ENCODE results near the gene RNF5. TPM values are rescaled to one million over a fixed set of nuclear protein-coding genes. Genes with fewer than 3 reads are reported as not detected.

RNF5 gene
- total RNA-seq, 1 experiment from 2014 or later, result 45.9 TPM

- Histone ChIP-seq H3K4me1 (ENCODE audit: control insufficient read depth in 1 of 2, insufficient read depth in 2 of 2, low read length in 2 of 2) (peaks cover 12 to 25% of the 10 kb centered on the region in 2 experiments), H3K4me2 (ENCODE audit: low read length) (peak within 1 kb of the TSS; percentile 95), H3K9me2 (ENCODE audit: insufficient read depth) (no peaks in the 10 kb centered on the region), H3K9ac (ENCODE audit: low read length) (peak within 1 kb of the TSS; percentile 93), H3K79me2 (ENCODE audit: insufficient read depth, low read length) (peaks cover 16% of the 10 kb centered on the region), H3K4me3 (replicated peaks in 1 of 2; ENCODE audit: low read depth in 1 of 2, low read length in 2 of 2) (peak within 1 kb of the TSS; percentile 93 to 95), H3K27ac (ENCODE audit: low read depth, low read length) (peak within 1 kb of the TSS; percentile 98), H3K36me3 (ENCODE audit: control insufficient read depth in 1 of 2, insufficient read depth in 2 of 2, low read length in 2 of 2) (peaks cover 12 to 17% of the 10 kb centered on the region in 2 experiments; a peak in 3 of 4 replicates), H3K9me3 (ENCODE audit: control insufficient read depth in 1 of 2, insufficient read depth in 1 of 2, low read depth in 1 of 2, low read length in 2 of 2) (no peaks in the 10 kb centered on the region), H4K20me1 (ENCODE audit: insufficient read depth) (no peaks in the 10 kb centered on the region), H3K27me3 (ENCODE audit: insufficient read depth, low read length) (no peaks in the 10 kb centered on the region), H2AFZ (ENCODE audit: low read depth, low read length, poor library complexity, severe bottlenecking) (no peak within 1 kb of the TSS)
- TSS peak; percentile 77 for BruUV-seq (replicated peaks)
- ATAC-seq (peak; percentile 82), DNase-seq (ENCODE audit: low read depth, low spot score) (peak; percentile 90)
- ChIA-PET RAD21 (ENCODE audit: low non-redundant PET in 1 of 2, low total read pairs in 2 of 2, uncharacterized antibody in 2 of 2, unreplicated experiment in 2 of 2) (interaction anchor here in 1 of 2 experiments (0.7 kb wide), 1 partner anchor 42 kb away, joined by 4 read pairs; no protein-coding TSS in a partner anchor), CTCF (interaction anchor here (0.5 to 1.2 kb wide), 3 partner anchors 35 to 66 kb away, joined by 3 to 6 read pairs (median 6); no protein-coding TSS in a partner anchor), POLR2A (no interaction called here)
- intact Hi-C loops (cut with micrococcal nuclease), result loop anchor here (1.0 kb wide), 2 partner anchors 24 to 35 kb away; partner anchors contain the start of gene FKBPL
- TF ChIP-seq JUND (IDR thresholded peaks at IDR 0.05), result peak; percentile 62
- no peak for TF ChIP-seq CEBPB (IDR thresholded peaks at IDR 0.05; ENCODE audit: low read depth)
- TF ChIP-seq TCF7L2 (IDR thresholded peaks at IDR 0.05; ENCODE audit: borderline replicate concordance, extremely low read depth, insufficient read depth, insufficient read length), result peak; percentile 10
- peak; percentile 83; the same call in 1 of the 2 replicates for TF ChIP-seq SRF (IDR thresholded peaks at IDR 0.05; ENCODE audit: low read depth)
- TF ChIP-seq, protein P1, sequence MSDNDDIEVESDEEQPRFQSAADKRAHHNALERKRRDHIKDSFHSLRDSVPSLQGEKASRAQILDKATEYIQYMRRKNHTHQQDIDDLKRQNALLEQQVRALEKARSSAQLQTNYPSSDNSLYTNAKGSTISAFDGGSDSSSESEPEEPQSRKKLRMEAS (IDR thresholded peaks at IDR 0.05), result peak; percentile 57; the same call in 1 of the 2 replicates
- TF ChIP-seq ZFX (IDR thresholded peaks at IDR 0.05), result peak; percentile 40; the same call in 1 of the 2 replicates
- peak; percentile 18 for TF ChIP-seq POLR2A (IDR thresholded peaks at IDR 0.05; ENCODE audit: borderline replicate concordance, extremely low read depth, insufficient read depth, insufficient read length)
- TF ChIP-seq YY1 (IDR thresholded peaks at IDR 0.05; ENCODE audit: extremely low read depth, insufficient replicate concordance, low read depth, low read length), result peak; percentile 63
- TF ChIP-seq SIN3A (IDR thresholded peaks at IDR 0.05; ENCODE audit: low read depth), result peak; percentile 86
- TF ChIP-seq EZH2phosphoT487 (IDR thresholded peaks at IDR 0.05; ENCODE audit: borderline replicate concordance), result no peak
- no peak for TF ChIP-seq FOSL1 (IDR thresholded peaks at IDR 0.05; ENCODE audit: low read depth)
- no peak for TF ChIP-seq RAD21 (IDR thresholded peaks at IDR 0.05; ENCODE audit: low read depth)
- 0 out of 2 replicates have a peak, but pooled peaks have one; percentile 39 for TF ChIP-seq EGR1 (IDR thresholded peaks at IDR 0.05; ENCODE audit: low read depth)
- no peak for TF ChIP-seq ATF3 (IDR thresholded peaks at IDR 0.05)
- TF ChIP-seq SP1 (IDR thresholded peaks at IDR 0.05; ENCODE audit: low read depth), result peak; percentile 89
- TF ChIP-seq, protein P2, sequence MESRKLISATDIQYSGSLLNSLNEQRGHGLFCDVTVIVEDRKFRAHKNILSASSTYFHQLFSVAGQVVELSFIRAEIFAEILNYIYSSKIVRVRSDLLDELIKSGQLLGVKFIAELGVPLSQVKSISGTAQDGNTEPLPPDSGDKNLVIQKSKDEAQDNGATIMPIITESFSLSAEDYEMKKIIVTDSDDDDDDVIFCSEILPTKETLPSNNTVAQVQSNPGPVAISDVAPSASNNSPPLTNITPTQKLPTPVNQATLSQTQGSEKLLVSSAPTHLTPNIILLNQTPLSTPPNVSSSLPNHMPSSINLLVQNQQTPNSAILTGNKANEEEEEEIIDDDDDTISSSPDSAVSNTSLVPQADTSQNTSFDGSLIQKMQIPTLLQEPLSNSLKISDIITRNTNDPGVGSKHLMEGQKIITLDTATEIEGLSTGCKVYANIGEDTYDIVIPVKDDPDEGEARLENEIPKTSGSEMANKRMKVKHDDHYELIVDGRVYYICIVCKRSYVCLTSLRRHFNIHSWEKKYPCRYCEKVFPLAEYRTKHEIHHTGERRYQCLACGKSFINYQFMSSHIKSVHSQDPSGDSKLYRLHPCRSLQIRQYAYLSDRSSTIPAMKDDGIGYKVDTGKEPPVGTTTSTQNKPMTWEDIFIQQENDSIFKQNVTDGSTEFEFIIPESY (IDR thresholded peaks at IDR 0.05; ENCODE audit: extremely low read depth, insufficient replicate concordance, low read length), result peak; percentile 68
- TF ChIP-seq ZNF274 (IDR thresholded peaks at IDR 0.05; ENCODE audit: low read depth, low read length), result no peak
- no peak for TF ChIP-seq REST (IDR thresholded peaks at IDR 0.05; ENCODE audit: low read depth)
- no peak for TF ChIP-seq EZH2 (IDR thresholded peaks at IDR 0.05)
- TF ChIP-seq CBX3 (IDR thresholded peaks at IDR 0.05; ENCODE audit: low read depth), result no peak
- TF ChIP-seq ELF1 (IDR thresholded peaks at IDR 0.05; ENCODE audit: borderline replicate concordance, low read depth), result no peak
Observed at GRCh38 chr6:32153564-32154513, 24.4 kb upstream of the RNF5 start, which contains the start of gene PPT2. PPT2 (plus strand) TSS chr6:32154141; CDS start chr6:32154595, 454 bp downstream.
